GM10248 (cell line): Measurements from ENCODE around the gene CARMIL3.
A peak's percentile ranks its signal among the peaks of the same experiment; 100 is the strongest.

Experiments used
- CTCF ChIA-PET: fragments of 300-600 bp; sonication (Branson Sonifier 250); formaldehyde crosslinking; extraction: SDS; loops from one replicate; lab custom pipeline; 2021; ENCODE audit warnings: antibody characterized with exemption; lab: Yijun Ruan, JAX
- POLR2A ChIA-PET: fragments of 350-650 bp; sonication (Branson Sonifier 250); formaldehyde crosslinking; extraction: SDS; loops from one replicate; lab custom pipeline; 2020; ENCODE audit warnings: antibody characterized with exemption; lab: Yijun Ruan, JAX
- DNase-seq: peaks from one replicate; pipeline ENCODE4 v3.0.0; 2012; ENCODE audit errors: extremely low spot score
- CTCF ChIP-seq: IDR thresholded peaks from 2 replicates; pipeline ENCODE4 v1.5.1; 2012; ENCODE audit warnings: mild to moderate bottlenecking, low read depth; ENCODE audit errors: extremely low read depth, missing control alignments, control extremely low read depth

CARMIL3 gene

GRCh38 chr14:24092110-24092504 lies 40.3 kb downstream of the CARMIL3 start:
- CTCF ChIA-PET: interaction anchor here (0.8 to 13.9 kb wide), 14 partner anchors 12 to 216 kb away, joined by 3 to 246 read pairs (median 5); partner anchors contain the start of genes CARMIL3, CIDEB, CPNE6 and DCAF11
- POLR2A ChIA-PET: no interaction called here
- no peak for TF ChIP-seq CTCF
- no peak for DNase-seq

GRCh38 chr14:24092505-24093206 lies 40.8 kb downstream of the CARMIL3 start:
- TF ChIP-seq CTCF: no peak
- ChIA-PET POLR2A (no interaction called here), CTCF (interaction anchor here (0.7 to 13.9 kb wide), 15 partner anchors 12 to 215 kb away, joined by 3 to 246 read pairs (median 4); partner anchors contain the start of genes CARMIL3, CIDEB, CPNE6 and DCAF11)
- no peak for DNase-seq

- no peak for TF ChIP-seq CTCF
- ChIA-PET POLR2A (interaction anchor here (0.9 to 2.7 kb wide), 2 partner anchors 21 to 42 kb away, joined by 3 to 29 read pairs; partner anchors contain the start of genes DCAF11, NRL and PSME1), CTCF (interaction anchor here (0.7 to 13.9 kb wide), 13 partner anchors 12 to 215 kb away, joined by 3 to 246 read pairs (median 6); partner anchors contain the start of genes CIDEB, CPNE6, DCAF11 and IRF9)
- DNase-seq: no peak
Observed at GRCh38 chr14:24093207-24093900, 41.5 kb downstream of the CARMIL3 start.

GRCh38 chr14:24093901-24094840 lies 42.4 kb downstream of the CARMIL3 start, which contains the start of gene PCK2:
Gene PCK2, plus strand, starts transcription at chr14:24094311. Its CDS starts 95 bp downstream, at chr14:24094406.
- DNase-seq: peak; percentile 91
- POLR2A ChIA-PET: interaction anchor here (0.9 to 2.7 kb wide), 5 partner anchors 20 to 67 kb away, joined by 3 to 29 read pairs (median 5); partner anchors contain the start of genes DCAF11, IRF9, NRL and PSME1
- CTCF ChIA-PET: interaction anchor here (0.8 to 13.9 kb wide), 13 partner anchors 11 to 337 kb away, joined by 3 to 246 read pairs (median 5); partner anchors contain the start of genes CARMIL3, CPNE6, DCAF11 and EMC9
- TF ChIP-seq CTCF: no peak

- ChIA-PET POLR2A (interaction anchor here (0.8 to 2.7 kb wide), 7 partner anchors 9 to 66 kb away, joined by 3 to 29 read pairs (median 5); partner anchors contain the start of genes DCAF11, EMC9, IRF9 and NRL), CTCF (interaction anchor here (0.8 to 13.9 kb wide), 11 partner anchors 10 to 337 kb away, joined by 3 to 246 read pairs (median 3); partner anchors contain the start of genes CARMIL3, DCAF11, EMC9 and MDP1)
- no peak for DNase-seq
- no peak for TF ChIP-seq CTCF
Observed at GRCh38 chr14:24094841-24095270, 43.0 kb downstream of the CARMIL3 start.
